Measurements from ENCODE around the gene YES1. TPM values are rescaled to one million over a fixed set of nuclear protein-coding genes. Genes with fewer than 3 reads are reported as not detected.
"Not testable (repeated sequence)": the region's sequence is repeated elsewhere in the genome, so short reads cannot be mapped to it uniquely, and the experiment has no call there.

The YES1 gene
- total RNA-seq, 2 experiments from 2014 or later, result 12.1 to 12.5 TPM

GRCh38 chr18:697800-698199 lies 114.2 kb downstream of the YES1 start:
- Mint-ChIP-seq H3K4me3 (no peak overlapping the region), H3K9me3 (ENCODE audit: low read depth) (no peaks in the 10 kb centered on the region), H3K4me1 (peaks cover 13% of the 10 kb centered on the region), H3K27ac (no peak overlapping the region), H3K27me3 (no peaks in the 10 kb centered on the region), H3K36me3 (peaks cover 32% of the 10 kb centered on the region)
- CTCF ChIA-PET, result interaction anchor here (1.7 kb wide), 1 partner anchor 141 kb away, joined by 4 read pairs; no protein-coding TSS in a partner anchor
- ATAC-seq (no peak), DNase-seq (peak; percentile 32)

- Mint-ChIP-seq H3K27ac (no peak overlapping the region), H3K4me1 (peaks cover 12% of the 10 kb centered on the region), H3K27me3 (no peaks in the 10 kb centered on the region), H3K36me3 (peaks cover 32% of the 10 kb centered on the region), H3K4me3 (no peak overlapping the region), H3K9me3 (ENCODE audit: low read depth) (no peaks in the 10 kb centered on the region)
- DNase-seq (no peak), ATAC-seq (no peak)
- CTCF ChIA-PET, result interaction anchor here (0.9 kb wide), 1 partner anchor 10 kb away, joined by 3 read pairs; no protein-coding TSS in a partner anchor
Observed at GRCh38 chr18:697012-697411, 115.0 kb downstream of the YES1 start.

- peaks cover 12% of the 10 kb centered on the region for H3K4me1 Mint-ChIP-seq
- peak overlapping the region; percentile 19 for H3K27ac Mint-ChIP-seq
- no peaks in the 10 kb centered on the region for H3K9me3 Mint-ChIP-seq (ENCODE audit: low read depth)
- ATAC-seq (no peak), DNase-seq (no peak)
- H3K4me3 Mint-ChIP-seq, result no peak overlapping the region
- H3K27me3 Mint-ChIP-seq, result no peaks in the 10 kb centered on the region
- CTCF ChIA-PET, result interaction anchor here (0.9 to 1.4 kb wide), 2 partner anchors 9 to 137 kb away, joined by 3 to 4 read pairs; no protein-coding TSS in a partner anchor
- peaks cover 27% of the 10 kb centered on the region for H3K36me3 Mint-ChIP-seq
Observed at GRCh38 chr18:693466-694187, 118.4 kb downstream of the YES1 start.

- no peaks in the 10 kb centered on the region for H3K27me3 Mint-ChIP-seq
- no peak for DNase-seq
- peaks cover 25% of the 10 kb centered on the region for H3K36me3 Mint-ChIP-seq
- peaks cover 9% of the 10 kb centered on the region for H3K4me1 Mint-ChIP-seq
- CTCF ChIA-PET, result interaction anchor here (0.9 to 1.4 kb wide), 2 partner anchors 10 to 138 kb away, joined by 3 to 4 read pairs; no protein-coding TSS in a partner anchor
- H3K4me3 Mint-ChIP-seq, result no peak overlapping the region
- H3K27ac Mint-ChIP-seq, result no peak overlapping the region
- no peak for ATAC-seq
- H3K9me3 Mint-ChIP-seq (ENCODE audit: low read depth), result no peaks in the 10 kb centered on the region
Observed at GRCh38 chr18:692824-693223, 119.2 kb downstream of the YES1 start.

- DNase-seq (no peak), ATAC-seq (no peak)
- no peaks in the 10 kb centered on the region for H3K27me3 Mint-ChIP-seq
- no peak overlapping the region for H3K27ac Mint-ChIP-seq
- CTCF ChIA-PET, result no interaction called here
- peaks cover 8% of the 10 kb centered on the region for H3K4me1 Mint-ChIP-seq
- H3K9me3 Mint-ChIP-seq (ENCODE audit: low read depth), result no peaks in the 10 kb centered on the region
- H3K36me3 Mint-ChIP-seq, result peaks cover 24% of the 10 kb centered on the region
- no peak overlapping the region for H3K4me3 Mint-ChIP-seq
Observed at GRCh38 chr18:688323-688722, 123.7 kb downstream of the YES1 start.

GRCh38 chr18:686339-687111 lies 125.5 kb downstream of the YES1 start:
- H3K27ac Mint-ChIP-seq, result peak overlapping the region; percentile 59
- DNase-seq (no peak), ATAC-seq (no peak)
- no peak overlapping the region for H3K4me3 Mint-ChIP-seq
- H3K9me3 Mint-ChIP-seq (ENCODE audit: low read depth), result no peaks in the 10 kb centered on the region
- peaks cover 21% of the 10 kb centered on the region for H3K4me1 Mint-ChIP-seq
- H3K36me3 Mint-ChIP-seq, result peaks cover 36% of the 10 kb centered on the region
- no peaks in the 10 kb centered on the region for H3K27me3 Mint-ChIP-seq
- CTCF ChIA-PET, result interaction anchor here (1.0 to 1.4 kb wide), 3 partner anchors 9 to 62 kb away, joined by 3 to 4 read pairs (median 3); no protein-coding TSS in a partner anchor

- peaks cover 29% of the 10 kb centered on the region for H3K4me1 Mint-ChIP-seq
- CTCF ChIA-PET, result interaction anchor here (0.6 to 1.0 kb wide), 2 partner anchors 61 to 404 kb away, joined by 3 read pairs; no protein-coding TSS in a partner anchor
- no peaks in the 10 kb centered on the region for H3K9me3 Mint-ChIP-seq (ENCODE audit: low read depth)
- H3K36me3 Mint-ChIP-seq, result peaks cover 39% of the 10 kb centered on the region
- no peak overlapping the region for H3K27ac Mint-ChIP-seq
- H3K4me3 Mint-ChIP-seq, result no peak overlapping the region
- H3K27me3 Mint-ChIP-seq, result no peaks in the 10 kb centered on the region
- DNase-seq (no peak), ATAC-seq (no peak)
Observed at GRCh38 chr18:685438-685837, 126.6 kb downstream of the YES1 start.

GRCh38 chr18:683531-683930 lies 128.5 kb downstream of the YES1 start:
- peaks cover 45% of the 10 kb centered on the region for H3K36me3 Mint-ChIP-seq
- peak overlapping the region; percentile 90 for H3K27ac Mint-ChIP-seq
- H3K9me3 Mint-ChIP-seq (ENCODE audit: low read depth), result no peaks in the 10 kb centered on the region
- ATAC-seq, result no peak
- CTCF ChIA-PET, result interaction anchor here (1.4 to 2.9 kb wide), 5 partner anchors 25 to 156 kb away, joined by 4 to 13 read pairs (median 10); partner anchors contain the start of genes ENOSF1 and TYMS
- peaks cover 30% of the 10 kb centered on the region for H3K4me1 Mint-ChIP-seq
- DNase-seq, result no peak
- H3K27me3 Mint-ChIP-seq, result no peaks in the 10 kb centered on the region
- no peak overlapping the region for H3K4me3 Mint-ChIP-seq

GRCh38 chr18:682833-683232 lies 129.2 kb downstream of the YES1 start:
- CTCF ChIA-PET, result interaction anchor here (1.4 to 2.9 kb wide), 5 partner anchors 24 to 157 kb away, joined by 4 to 13 read pairs (median 10); partner anchors contain the start of genes ENOSF1 and TYMS
- Mint-ChIP-seq H3K27ac (peak overlapping the region; percentile 90), H3K9me3 (ENCODE audit: low read depth) (no peaks in the 10 kb centered on the region), H3K4me3 (no peak overlapping the region), H3K4me1 (peaks cover 32% of the 10 kb centered on the region), H3K27me3 (no peaks in the 10 kb centered on the region), H3K36me3 (peaks cover 45% of the 10 kb centered on the region)
- DNase-seq (no peak), ATAC-seq (no peak)

- Mint-ChIP-seq H3K27ac (peak overlapping the region; percentile 90), H3K36me3 (peaks cover 44% of the 10 kb centered on the region), H3K4me1 (peaks cover 34% of the 10 kb centered on the region)
- not testable (repeated sequence) for H3K4me3 Mint-ChIP-seq; H3K27me3 Mint-ChIP-seq; H3K9me3 Mint-ChIP-seq (ENCODE audit: low read depth); DNase-seq
- ATAC-seq, result peak; percentile 14
- CTCF ChIA-PET, result interaction anchor here (1.4 to 2.9 kb wide), 5 partner anchors 23 to 157 kb away, joined by 4 to 13 read pairs (median 10); partner anchors contain the start of genes ENOSF1 and TYMS
Observed at GRCh38 chr18:682416-682815, 129.6 kb downstream of the YES1 start.

GRCh38 chr18:681985-682384 lies 130.1 kb downstream of the YES1 start:
- CTCF ChIA-PET, result interaction anchor here (1.4 to 2.9 kb wide), 5 partner anchors 23 to 158 kb away, joined by 4 to 13 read pairs (median 10); partner anchors contain the start of genes ENOSF1 and TYMS
- DNase-seq (peak; percentile 91), ATAC-seq (peak; percentile 97)
- Mint-ChIP-seq H3K4me3 (peak overlapping the region; percentile 19), H3K36me3 (peaks cover 46% of the 10 kb centered on the region), H3K27ac (peak overlapping the region; percentile 90), H3K4me1 (peaks cover 35% of the 10 kb centered on the region), H3K9me3 (ENCODE audit: low read depth) (no peaks in the 10 kb centered on the region), H3K27me3 (no peaks in the 10 kb centered on the region)

GRCh38 chr18:680392-680791 lies 131.7 kb downstream of the YES1 start:
- CTCF ChIA-PET, result interaction anchor here (1.1 kb wide), 1 partner anchor 154 kb away, joined by 3 read pairs; no protein-coding TSS in a partner anchor
- Mint-ChIP-seq H3K27me3 (no peaks in the 10 kb centered on the region), H3K36me3 (peaks cover 50% of the 10 kb centered on the region), H3K27ac (peak overlapping the region; percentile 58), H3K4me3 (no peak overlapping the region), H3K9me3 (ENCODE audit: low read depth) (no peaks in the 10 kb centered on the region), H3K4me1 (peaks cover 39% of the 10 kb centered on the region)
- ATAC-seq (no peak), DNase-seq (no peak)

GRCh38 chr18:679516-679915 lies 132.5 kb downstream of the YES1 start:
- CTCF ChIA-PET, result interaction anchor here (1.4 kb wide), 1 partner anchor 33 kb away, joined by 3 read pairs; the partner anchor contains the start of gene ENOSF1
- no peaks in the 10 kb centered on the region for H3K9me3 Mint-ChIP-seq (ENCODE audit: low read depth)
- H3K4me1 Mint-ChIP-seq, result peaks cover 39% of the 10 kb centered on the region
- no peaks in the 10 kb centered on the region for H3K27me3 Mint-ChIP-seq
- ATAC-seq (no peak), DNase-seq (no peak)
- peaks cover 52% of the 10 kb centered on the region for H3K36me3 Mint-ChIP-seq
- no peak overlapping the region for H3K27ac Mint-ChIP-seq
- H3K4me3 Mint-ChIP-seq, result no peak overlapping the region
